HTERT RPE-1 (cell line): Measurements from ENCODE around the gene MLX.
"Not testable (repeated sequence)": the region's sequence is repeated elsewhere in the genome, so short reads cannot be mapped to it uniquely, and the experiment has no call there.

ENCODE experiments used
- in situ Hi-C: fragments of 300-500 bp; cut with MboI; formaldehyde crosslinking; loops from 4 replicates; pipeline ENCODE4 v1.14.3; 2020; ENCODE audit warnings: low sequenced_read_pairs

Gene MLX

DNA sequence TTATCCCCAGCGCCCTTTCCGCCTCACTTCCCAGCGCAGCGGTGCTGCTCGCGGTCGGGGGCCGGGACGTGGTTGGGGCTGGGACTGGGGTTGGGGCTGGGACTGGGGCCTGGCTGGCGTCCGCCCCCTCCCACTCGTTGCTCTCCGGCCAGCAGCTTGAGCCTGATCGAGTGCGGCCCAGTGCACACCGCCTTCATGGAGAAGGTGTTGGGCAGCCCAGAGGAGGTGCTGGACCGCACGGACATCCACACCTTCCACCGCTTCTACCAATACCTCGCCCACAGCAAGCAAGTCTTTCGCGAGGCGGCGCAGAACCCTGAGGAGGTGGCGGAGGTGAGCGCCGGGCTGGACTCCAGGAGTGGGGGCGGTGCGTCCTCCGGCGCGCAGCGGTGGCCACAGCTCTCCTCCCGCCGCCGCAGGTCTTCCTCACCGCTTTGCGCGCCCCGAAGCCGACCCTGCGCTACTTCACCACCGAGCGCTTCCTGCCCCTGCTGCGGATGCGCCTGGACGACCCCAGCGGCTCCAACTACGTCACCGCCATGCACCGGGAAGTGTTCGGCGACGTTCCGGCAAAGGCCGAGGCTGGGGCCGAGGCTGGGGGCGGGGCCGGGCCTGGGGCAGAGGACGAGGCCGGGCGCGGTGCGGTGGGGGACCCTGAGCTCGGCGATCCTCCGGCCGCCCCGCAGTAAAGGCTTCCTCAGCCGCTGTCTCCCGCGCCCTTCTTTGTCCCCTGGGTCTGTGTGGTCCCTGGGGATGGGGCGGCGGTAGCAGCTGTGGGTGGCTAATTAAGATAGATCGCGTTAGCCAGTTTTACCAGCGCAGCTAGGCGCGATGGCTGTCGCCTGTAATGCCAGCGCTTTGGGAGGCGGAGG, 12.4 kb upstream of the MLX start:
- in situ Hi-C loops: no loop called here

DNA sequence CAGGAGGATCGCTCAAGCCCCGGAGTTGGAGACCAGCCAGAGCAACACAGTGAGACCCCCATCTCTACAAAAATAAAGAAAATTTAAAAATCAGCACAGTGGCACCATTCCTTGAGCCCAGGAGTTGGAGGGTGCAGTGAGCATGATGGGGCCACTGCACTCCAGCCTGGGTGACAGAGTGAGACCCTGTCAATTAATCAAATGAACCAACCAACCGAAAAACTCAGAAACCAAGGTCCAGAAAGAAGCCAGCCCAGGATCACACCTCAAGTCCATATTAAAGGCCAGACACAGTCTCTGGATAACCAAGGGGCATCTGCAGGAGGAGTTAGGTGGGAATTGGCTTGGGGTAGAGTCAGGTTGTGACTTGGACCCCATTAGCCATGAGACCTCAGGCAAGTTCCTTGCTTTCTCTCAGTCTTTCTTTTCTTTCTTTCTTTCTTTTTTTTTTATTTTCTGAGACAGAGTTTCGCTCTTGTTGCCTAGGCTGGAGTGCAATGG, 11.7 kb upstream of the MLX start:
- in situ Hi-C loops: no loop called here

DNA sequence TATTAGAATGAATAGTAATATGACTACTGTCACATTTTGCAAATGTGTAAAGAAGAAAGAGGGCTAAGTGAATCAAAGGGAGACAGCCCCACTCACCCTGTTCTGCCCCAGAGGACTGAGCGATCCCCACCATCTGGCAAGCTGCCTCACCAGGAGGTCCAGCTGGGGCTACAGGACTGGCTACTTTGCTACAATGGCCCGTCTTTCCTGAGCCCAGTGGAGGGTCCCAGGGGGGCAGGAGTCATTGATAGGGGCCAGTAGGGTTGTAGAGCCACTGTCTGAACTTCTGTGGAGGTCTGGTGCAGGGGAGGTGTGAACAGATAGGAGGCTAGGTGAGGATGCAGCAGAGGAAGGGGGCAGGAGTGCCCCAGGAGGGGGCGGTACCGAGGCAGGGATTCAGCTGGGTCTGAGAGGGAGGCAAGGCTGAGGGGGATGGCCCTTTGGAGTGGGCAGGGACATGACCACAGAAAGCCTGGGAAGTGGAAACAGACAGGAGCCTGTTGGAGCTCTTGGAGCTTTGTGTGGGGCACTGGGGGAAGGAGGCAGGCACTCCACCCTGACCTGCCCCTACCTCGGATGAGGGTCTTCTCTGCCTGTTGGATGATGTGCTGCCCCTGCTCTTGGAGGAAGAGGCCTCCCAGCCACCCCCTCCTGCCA, 10.8 kb upstream of the MLX start:
- in situ Hi-C loops: not testable (repeated sequence)

DNA sequence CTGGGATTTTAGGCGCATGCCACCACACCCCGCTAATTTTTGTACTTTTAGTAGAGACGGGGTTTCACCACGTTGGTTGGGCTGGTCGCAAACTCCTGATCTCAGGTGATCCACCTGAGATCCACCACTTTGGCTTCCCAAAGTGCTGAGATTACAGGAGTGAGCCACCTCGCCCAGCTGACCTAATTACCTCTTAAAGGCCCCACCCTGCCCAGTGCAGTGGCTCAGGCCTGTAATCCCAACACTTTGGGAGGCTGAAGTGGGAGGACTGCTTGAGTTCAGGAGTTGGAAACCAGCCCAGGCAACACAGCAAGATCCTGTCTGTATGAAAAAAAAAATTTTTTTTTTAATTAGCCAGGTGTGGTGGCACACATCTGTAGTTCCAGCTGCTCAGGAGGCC, 7.8 kb upstream of the MLX start:
- in situ Hi-C loops: no loop called here

DNA sequence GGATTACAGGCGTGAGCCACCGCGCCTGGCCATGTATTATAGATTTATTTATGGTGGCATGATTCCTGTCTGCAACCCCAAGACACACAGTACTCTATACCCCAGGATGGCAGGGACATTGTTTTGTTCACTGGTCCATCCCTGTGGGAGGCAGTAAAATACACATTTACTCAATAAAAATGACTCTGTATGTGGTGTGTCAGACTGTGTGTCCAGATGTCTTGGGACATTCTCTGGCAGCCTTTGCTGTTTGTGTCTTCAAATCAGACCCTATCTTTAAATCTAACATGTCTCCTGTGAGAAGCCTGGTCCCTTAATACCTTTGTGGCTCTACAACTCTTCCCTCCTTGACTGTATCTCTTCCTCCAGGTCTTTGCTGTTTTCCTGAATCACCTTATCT, 6.7 kb upstream of the MLX start:
- in situ Hi-C loops: no loop called here

DNA sequence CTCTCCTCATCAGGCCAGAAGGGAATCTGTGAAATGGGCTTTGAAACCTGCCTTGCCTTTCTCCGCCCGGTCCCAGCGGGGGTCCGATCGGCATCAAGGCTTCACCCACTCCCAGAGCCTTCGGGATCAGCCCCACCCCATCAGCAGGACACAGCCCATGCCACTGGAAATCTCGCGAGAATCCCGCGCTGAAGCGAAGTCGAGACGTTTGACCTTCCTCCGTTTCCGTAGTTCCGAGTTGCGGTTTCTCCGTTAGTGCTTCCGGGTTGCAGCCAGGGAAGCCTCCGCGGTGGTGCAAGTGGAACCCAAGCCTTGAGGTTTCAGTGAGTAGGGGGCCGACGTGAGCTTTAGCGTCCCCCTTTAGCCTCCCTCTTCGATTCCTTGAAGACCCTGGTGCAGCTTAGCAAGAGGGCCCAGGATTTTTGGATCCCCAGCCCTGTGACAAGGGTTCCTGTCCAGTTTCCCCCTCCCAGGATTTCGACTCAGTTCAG, 5.0 kb upstream of the MLX start, which contains the start of gene COASY:
COASY (plus strand) TSS at position 252 of the 491 bp plus-strand sequence. CDS start 475 bp downstream, outside the sequence.
- in situ Hi-C loops: no loop called here

DNA sequence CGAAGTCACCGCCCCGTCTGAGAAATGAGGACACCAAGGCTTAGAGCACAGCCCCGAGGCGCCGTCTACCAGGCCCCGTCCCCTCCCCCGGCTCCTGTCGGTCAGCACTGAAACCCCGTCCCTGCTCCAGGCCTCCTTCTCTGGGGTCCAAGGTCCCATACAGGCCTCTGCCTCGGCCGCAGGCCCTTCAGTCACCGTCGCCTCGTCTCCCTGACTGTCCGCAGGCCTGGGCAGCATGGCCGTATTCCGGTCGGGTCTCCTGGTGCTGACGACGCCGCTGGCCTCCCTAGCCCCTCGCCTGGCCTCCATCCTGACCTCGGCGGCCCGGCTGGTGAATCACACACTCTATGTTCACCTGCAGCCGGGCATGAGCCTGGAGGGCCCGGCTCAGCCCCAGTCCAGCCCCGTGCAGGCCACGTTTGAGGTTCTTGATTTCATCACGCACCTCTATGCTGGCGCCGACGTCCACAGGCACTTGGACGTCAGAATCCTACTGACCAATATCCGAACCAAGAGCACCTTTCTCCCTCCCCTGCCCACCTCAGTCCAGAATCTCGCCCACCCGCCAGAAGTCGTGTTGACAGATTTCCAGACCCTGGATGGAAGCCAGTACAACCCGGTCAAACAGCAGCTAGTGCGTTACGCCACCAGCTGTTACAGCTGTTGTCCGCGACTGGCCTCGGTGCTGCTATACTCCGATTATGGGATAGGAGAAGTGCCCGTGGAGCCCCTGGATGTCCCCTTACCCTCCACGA, 4.3 kb upstream of the MLX start:
- in situ Hi-C loops: no loop called here

DNA sequence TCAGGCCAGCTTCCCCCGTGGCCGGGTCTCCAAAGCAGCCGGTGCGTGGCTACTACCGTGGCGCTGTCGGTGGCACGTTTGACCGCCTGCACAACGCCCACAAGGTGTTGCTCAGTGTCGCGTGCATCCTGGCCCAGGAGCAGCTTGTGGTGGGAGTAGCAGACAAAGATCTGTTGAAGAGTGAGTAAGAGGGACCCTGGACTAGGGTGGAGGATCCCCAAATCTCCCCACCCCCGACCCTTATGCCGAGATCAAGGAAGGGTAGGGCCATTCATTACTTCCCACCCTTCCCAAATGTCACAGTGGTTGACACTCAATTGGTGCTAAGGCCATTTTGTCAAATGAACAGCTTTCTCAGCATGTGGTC, 3.8 kb upstream of the MLX start:
- in situ Hi-C loops: no loop called here

DNA sequence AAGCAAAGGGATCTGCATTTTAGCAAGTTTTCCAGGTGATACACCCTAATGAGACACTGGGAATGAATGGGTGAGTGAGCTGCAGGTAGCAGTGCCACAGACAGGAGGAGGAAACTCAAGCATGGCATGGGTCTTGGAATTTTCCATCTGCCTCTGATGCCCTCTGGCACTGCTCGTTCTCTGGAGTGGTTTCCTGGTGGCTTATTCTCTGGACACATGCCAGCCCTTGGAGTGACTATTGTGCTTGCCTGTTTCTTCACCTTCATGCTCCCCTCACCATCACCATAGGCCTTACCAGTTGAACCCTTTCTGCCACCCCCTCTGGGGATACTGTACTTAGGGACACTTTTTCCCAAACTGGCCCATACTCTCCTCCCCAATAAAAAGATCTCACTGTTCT, 3.4 kb upstream of the MLX start:
- in situ Hi-C loops: no loop called here

DNA sequence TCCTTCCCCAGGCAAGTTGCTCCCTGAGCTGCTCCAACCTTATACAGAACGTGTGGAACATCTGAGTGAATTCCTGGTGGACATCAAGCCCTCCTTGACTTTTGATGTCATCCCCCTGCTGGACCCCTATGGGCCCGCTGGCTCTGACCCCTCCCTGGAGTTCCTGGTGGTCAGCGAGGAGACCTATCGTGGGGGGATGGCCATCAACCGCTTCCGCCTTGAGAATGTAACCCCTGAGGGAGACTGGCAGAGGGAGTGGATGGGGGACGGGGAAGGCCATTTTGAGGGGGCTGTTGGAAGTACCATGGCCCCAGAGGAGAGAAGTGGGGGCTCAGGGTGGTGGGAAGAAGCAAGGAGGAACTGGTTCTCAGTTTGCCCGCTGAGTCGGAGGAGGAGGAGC, 3.0 kb upstream of the MLX start:
- in situ Hi-C loops: no loop called here

DNA sequence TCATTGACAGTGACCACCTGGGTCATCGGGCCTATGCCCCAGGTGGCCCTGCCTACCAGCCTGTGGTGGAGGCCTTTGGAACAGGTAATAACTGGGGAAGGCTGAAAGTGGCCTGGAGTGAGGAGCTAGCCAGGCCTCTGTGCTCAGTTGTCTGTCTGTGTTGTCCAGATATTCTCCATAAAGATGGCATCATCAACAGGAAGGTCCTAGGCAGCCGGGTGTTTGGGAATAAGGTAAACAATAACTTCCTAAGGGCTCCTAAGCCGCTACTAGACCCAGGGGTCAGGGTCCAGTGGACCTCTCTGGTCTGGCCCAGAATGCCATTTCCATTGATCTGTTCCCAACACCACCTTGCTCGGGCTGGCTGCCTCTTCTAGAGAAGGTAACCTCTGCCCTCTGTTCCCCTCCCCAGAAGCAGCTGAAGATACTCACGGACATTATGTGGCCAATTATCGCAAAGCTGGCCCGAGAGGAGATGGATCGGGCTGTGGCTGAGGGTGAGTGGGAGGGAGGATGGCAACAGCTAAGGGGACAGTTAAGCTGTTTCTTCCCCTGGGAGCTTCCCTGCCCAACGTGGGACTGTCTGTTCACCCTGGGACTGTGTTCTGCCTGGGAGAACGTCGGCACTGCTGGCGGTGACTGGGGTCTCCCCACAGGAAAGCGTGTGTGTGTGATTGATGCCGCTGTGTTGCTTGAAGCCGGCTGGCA, 1.9 kb upstream of the MLX start:
- in situ Hi-C loops: no loop called here

DNA sequence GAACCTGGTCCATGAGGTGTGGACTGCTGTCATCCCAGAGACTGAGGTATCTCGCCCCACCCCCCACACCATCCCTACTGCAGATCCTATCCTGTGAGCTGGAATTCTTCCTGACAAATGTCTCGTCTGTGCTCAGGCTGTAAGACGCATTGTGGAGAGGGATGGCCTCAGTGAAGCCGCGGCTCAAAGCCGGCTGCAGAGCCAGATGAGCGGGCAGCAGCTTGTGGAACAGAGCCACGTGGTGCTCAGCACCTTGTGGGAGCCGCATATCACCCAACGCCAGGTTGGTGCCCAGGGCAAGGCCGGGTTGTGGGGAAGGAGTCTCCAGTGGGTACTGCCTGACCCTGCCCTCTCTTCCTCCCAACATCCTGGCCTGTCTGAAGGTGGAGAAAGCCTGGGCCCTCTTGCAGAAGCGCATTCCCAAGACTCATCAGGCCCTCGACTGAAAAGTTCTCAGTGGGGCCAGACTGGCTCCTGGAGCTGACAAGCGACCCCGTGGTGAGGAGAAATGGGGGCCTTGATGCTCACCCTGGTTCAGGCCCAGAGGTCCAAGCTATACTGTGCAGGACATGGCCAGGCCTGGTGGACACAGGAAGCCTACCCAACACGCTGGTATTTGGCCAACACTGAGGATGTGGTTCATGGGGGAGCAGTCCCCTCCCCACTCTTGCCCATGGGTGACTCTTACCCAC, 1.2 kb upstream of the MLX start:
- in situ Hi-C loops: no loop called here

DNA sequence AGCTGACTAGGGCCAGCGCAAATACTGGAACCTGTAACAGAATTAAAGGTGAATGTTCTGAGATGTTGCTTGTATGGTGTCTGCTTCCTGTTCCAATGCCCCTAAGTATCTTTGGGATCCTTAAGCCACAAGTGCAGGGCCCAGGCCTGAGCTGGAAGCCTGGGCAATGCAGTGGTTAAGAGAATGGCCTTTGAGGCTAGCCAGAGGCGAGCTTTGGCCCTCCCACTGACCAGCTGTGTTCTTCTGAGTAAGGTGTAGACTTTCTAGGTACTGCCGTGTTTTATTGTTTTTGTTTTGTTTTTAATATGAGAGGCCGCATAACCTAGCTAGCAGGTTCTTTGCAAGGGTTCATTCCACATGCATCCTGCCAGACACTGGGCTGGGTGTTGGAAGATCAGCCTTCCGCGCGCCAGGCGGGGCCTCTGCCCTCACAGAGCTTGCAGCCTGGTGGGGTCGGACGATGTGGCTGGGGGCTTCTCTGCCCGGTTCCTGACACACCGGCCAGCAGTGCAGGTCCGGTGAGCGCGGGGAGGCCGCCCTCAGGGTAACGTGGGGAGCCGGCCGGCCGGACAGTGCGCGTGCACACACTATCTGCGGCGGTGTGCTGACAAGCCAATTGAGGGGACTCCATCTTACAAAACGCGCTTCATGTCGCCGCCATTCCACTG, 551 bp upstream of the MLX start:
- in situ Hi-C loops: no loop called here

DNA sequence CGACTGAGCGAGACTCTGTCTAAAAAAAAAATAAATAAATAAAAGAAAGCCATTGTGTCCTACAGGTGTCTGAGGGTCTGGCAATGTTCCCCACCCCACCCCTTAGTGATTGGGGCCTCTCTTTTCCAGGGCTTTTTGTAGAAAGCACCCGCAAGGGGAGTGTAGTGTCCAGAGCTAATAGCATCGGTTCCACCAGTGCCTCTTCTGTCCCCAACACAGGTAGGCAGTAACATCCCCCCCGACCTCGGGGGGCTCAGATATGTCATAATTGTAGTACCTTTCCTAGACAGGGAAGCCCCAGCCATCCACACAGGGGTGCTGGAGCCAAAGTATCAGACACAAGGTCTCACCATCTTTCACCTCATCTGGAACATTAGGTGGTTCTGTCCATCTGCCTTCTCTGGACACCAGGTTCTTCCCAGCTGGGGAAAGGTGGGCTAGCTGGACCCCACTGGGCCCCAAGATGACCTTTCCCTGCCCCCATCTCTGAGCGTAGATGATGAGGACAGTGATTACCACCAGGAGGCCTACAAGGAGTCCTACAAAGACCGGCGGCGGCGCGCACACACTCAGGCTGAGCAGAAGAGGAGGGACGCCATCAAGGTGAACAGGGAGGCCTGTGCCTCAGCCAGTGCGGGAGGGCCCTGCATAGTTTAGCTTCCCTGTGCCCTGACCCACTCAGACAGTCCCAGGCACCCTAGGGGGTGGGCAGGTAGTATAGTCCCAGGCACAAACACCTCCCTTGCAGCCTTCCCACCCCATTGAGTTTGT, 1.6 kb downstream of the MLX start:
- in situ Hi-C loops: no loop called here

DNA sequence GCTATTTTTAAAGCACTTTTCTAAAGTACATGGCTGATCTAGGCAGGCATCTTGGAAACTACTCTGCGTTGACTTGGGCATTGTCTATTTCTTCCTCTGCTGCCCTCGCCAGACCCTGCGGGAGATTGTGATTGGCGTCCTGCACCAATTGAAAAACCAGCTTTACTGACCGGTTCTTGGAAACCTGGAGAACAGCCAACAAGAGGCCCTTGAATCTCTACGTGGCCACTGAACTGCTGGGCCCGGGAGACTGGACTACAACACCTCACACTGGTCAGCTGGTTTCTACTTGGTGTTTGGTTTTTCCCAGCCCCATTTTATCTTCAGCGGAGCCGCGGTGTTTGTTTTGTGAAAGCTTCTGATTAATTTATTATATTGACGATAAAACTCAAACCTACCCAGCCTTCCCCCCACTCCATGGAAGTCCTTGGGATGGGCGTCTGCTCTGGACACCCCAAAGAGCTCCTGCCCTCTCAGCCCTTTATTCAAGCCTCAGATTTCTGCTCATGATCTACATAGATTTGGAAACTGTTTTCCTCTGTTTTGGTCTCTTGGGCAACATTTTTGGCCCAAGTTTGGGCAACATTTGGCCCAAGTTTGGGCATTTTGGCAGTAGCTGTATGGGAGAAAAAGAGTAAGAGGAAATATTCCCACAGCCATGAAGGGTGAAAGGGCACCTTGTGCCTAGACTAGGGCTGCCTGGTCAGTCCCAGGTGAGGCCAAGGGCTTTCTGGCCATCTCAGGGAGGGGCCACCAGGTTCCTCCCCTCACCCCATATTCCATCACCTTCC, 4.7 kb downstream of the MLX start:
- in situ Hi-C loops: no loop called here

DNA sequence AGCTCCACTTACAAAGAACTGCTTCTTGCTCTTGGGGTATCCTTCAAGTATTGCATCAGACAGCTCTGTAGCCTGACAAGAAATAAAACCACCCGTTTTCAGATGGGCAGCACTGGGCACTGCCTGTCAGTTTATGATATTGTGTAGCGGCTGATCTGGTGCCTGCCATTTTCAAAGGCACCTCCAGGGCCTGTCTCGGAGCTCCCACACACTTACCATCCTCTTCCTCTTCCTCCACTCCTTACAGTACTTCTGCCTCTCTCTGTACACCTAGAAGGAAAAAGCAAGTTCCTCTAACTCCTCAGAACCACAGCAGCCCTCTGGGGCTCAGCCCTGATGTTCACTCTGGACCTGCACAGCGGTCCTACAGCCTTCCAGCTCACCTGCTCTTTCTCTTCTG, 6.2 kb downstream of the MLX start:
- in situ Hi-C loops: no loop called here

DNA sequence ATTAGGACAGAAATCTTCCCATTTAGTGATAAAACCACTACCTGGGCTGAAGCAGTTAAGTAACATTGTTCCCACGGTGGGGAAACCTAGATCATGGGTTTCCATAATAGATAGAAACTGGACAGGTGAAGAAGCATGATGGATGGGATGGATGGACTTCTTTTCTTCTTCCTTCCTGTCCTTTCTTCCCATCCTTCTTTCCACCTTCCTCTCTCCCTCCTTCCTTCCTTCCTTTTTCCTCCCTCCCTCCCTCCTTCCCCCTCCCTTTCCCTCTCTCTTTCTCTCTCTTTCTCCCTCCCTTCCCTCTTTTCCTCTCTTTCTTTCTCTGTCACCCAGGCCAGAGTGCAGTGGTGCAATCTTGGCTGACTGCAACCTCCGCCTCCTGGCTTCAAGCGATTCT, 7.6 kb downstream of the MLX start:
- in situ Hi-C loops: no loop called here

DNA sequence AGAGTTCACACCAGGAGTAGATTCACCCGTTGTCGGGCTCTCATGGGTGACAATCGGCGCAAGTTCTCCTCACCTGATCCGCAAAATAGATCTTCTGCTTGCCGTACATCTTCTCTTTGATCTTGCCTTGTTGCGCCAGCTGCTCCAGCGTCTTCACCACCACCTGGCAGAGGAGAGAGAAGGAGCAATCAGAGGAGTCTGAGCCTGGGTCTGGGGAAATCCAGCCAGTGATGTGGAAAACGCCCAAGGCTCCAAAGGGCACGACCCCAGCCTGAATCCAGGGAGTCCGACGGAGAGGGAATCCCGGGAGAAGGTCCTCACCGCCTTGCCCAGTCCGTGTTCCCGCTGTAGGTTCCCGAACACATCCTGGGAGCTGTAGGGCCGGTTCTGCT, 10.2 kb downstream of the MLX start:
- in situ Hi-C loops: no loop called here
